GM12878 (cell line): ENCODE data around the gene FGF14. TPM values are rescaled to one million over a fixed set of nuclear protein-coding genes. Genes with fewer than 3 reads are reported as not detected.

ENCODE experiments used
- ATAC-seq: fragments of 200-7000 bp; cut with Tn5 transposase; 3 replicates; pipeline ENCODE4 v1.9.1; 2020; ENCODE audit warnings: mild to moderate bottlenecking, moderate library complexity
- BruUV-seq: library from RNA; stranded (reverse); fragments of 400-500 nt; replicated peaks from 2 replicates; lab custom pipeline; 2021; lab: Mats Ljungman, UMichigan
- CTCF ChIA-PET: fragments of 300-600 bp; sonication (Branson Sonifier 250); formaldehyde crosslinking; extraction: SDS; loops from one replicate; lab custom pipeline; 2021; ENCODE audit warnings: inconsistent platforms; lab: Yijun Ruan, JAX
- POLR2A ChIA-PET: fragments of 350-600 bp; formaldehyde crosslinking; extraction: SDS; loops from one replicate; lab custom pipeline; 2021; ENCODE audit warnings: inconsistent platforms; lab: Charles Lee
- RAD21 ChIA-PET: fragments of 300-600 bp; sonication (Branson Sonifier 250); formaldehyde crosslinking; loops from one replicate; lab custom pipeline; 2023; ENCODE audit warnings: antibody characterized with exemption; ENCODE audit not compliant: unreplicated experiment; lab: Charles Lee
- SMC1A ChIA-PET: fragments of 300-600 bp; sonication (Branson Sonifier 250); formaldehyde crosslinking; loops from one replicate; lab custom pipeline; 2023; ENCODE audit not compliant: unreplicated experiment, uncharacterized antibody; lab: Charles Lee
- DNase-seq: peaks from one replicate; pipeline ENCODE4 v3.0.0-alpha.2; 2011; ENCODE audit warnings: low read depth, low spot score
- FAIRE-seq: peaks from 3 replicates; lab custom pipeline; 2011; peaks lifted over from hg19 to GRCh38; lab: Jason Lieb, UNC
- H2AFZ ChIP-seq: 2 replicates; pipeline ENCODE4 v1.6.0; 2011; ENCODE audit warnings: low read depth, low read length, control low read depth; ENCODE audit not compliant: control insufficient read depth
- H3K27ac ChIP-seq: 2 replicates; pipeline ENCODE4 v1.5.1; 2011; ENCODE audit warnings: control low read depth; ENCODE audit not compliant: control insufficient read depth, insufficient read depth
- H3K27me3 ChIP-seq, 2 experiments: replicated peaks in 1 of 2; 2 replicates each; pipeline versions ENCODE4 v1.6.0 to v1.6.1; 2011; ENCODE audit warnings: low read length in 1 of 2; ENCODE audit not compliant: control insufficient read depth in 2 of 2, insufficient read depth in 2 of 2
- H3K36me3 ChIP-seq, 2 experiments: 2 replicates each; pipeline ENCODE4 v1.5.1; 2011; ENCODE audit warnings: low read length in 1 of 2; ENCODE audit not compliant: control insufficient read depth in 2 of 2, insufficient read depth in 2 of 2
- H3K4me1 ChIP-seq: 2 replicates; pipeline ENCODE4 v1.6.1; 2011; ENCODE audit warnings: mild to moderate bottlenecking, low read length, moderate library complexity, mixed read lengths; ENCODE audit not compliant: control insufficient read depth, insufficient read depth
- H3K4me2 ChIP-seq: 2 replicates; pipeline ENCODE4 v1.6.0; 2011; ENCODE audit warnings: control low read depth; ENCODE audit not compliant: control insufficient read depth, insufficient read depth
- H3K4me3 ChIP-seq: fragments of 200-600 bp; sonication (generic); 2 replicates; pipeline ENCODE4 v1.5.1; 2016
- H3K79me2 ChIP-seq: 2 replicates; pipeline ENCODE4 v1.6.0; 2011; ENCODE audit warnings: low read length; ENCODE audit not compliant: control insufficient read depth, insufficient read depth
- H3K9ac ChIP-seq: 2 replicates; pipeline ENCODE4 v1.8.0; 2011; ENCODE audit warnings: low read length, control low read depth, mixed read lengths; ENCODE audit not compliant: control insufficient read depth, insufficient read depth
- H3K9me3 ChIP-seq: replicated peaks from 3 replicates; pipeline ENCODE4 v1.5.1; 2011; ENCODE audit warnings: mild to moderate bottlenecking, low read length; ENCODE audit not compliant: control insufficient read depth, insufficient read depth
- H4K20me1 ChIP-seq: 2 replicates; pipeline ENCODE4 v1.6.0; 2011; ENCODE audit not compliant: control insufficient read depth, insufficient read depth
- ATF2 ChIP-seq: IDR thresholded peaks from 2 replicates; pipeline ENCODE4 v1.6.1; 2012; ENCODE audit warnings: low read length, inconsistent platforms
- BMI1 ChIP-seq: fragments of 450-650 bp; IDR thresholded peaks from 2 replicates; pipeline ENCODE4 v1.6.1; 2016; ENCODE audit warnings: mild to moderate bottlenecking, moderate library complexity, borderline replicate concordance
- ELK1 ChIP-seq: IDR thresholded peaks from 2 replicates; pipeline ENCODE4 v1.6.1; 2012; ENCODE audit warnings: low read depth, low read length, improper control_type of control experiment
- IRF3 ChIP-seq: fragments of 450-650 bp; IDR thresholded peaks from 2 replicates; pipeline ENCODE4 v1.6.1; 2014; ENCODE audit warnings: mild to moderate bottlenecking
- MTA2 ChIP-seq: fragments of 450-650 bp; IDR thresholded peaks from 2 replicates; pipeline ENCODE4 v1.6.1; 2016; ENCODE audit warnings: low read depth, mild to moderate bottlenecking, moderate library complexity
- NFIC ChIP-seq: IDR thresholded peaks from 2 replicates; pipeline ENCODE4 v1.6.1; 2012; ENCODE audit warnings: low read depth, mild to moderate bottlenecking, inconsistent platforms, low read length, moderate library complexity
- RB1 ChIP-seq: fragments of 450-650 bp; formaldehyde crosslinking; IDR thresholded peaks from 2 replicates; pipeline ENCODE4 v1.6.1; 2017; ENCODE audit warnings: mild to moderate bottlenecking, borderline replicate concordance
- ZBTB4 ChIP-seq: fragments of 450-650 bp; formaldehyde crosslinking; IDR thresholded peaks from 2 replicates; pipeline ENCODE4 v1.4.0; 2022; ENCODE audit warnings: mild to moderate bottlenecking, moderate library complexity
- ZNF274 ChIP-seq: IDR thresholded peaks from one replicate; pipeline ENCODE4 v1.8.0; 2011; ENCODE audit not compliant: insufficient read length, insufficient read depth
- WGBS: methylation state at CpG from one replicate; pipeline ENCODE4 v1.1.6; 2016; ENCODE audit warnings: low lambda C conversion rate; ENCODE audit not compliant: insufficient replicate concordance, insufficient coverage; ENCODE audit errors: missing lambda C conversion rate; 5-methylcytosine and 5-hydroxymethylcytosine counted together
- in situ Hi-C: fragments of 300-500 bp; cut with MboI; formaldehyde crosslinking; loops from 9 replicates; pipeline ENCODE4 v1.14.3; 2018; ENCODE audit warnings: mixed read lengths
- intact Hi-C: fragments of 100-400 bp; cut with micrococcal nuclease; formaldehyde crosslinking; loops from one replicate; pipeline ENCODE4 v1.14.2; 2022; ENCODE audit not compliant: unreplicated experiment
- polyA plus RNA-seq, 11 experiments: library from polyadenylated mRNA; depleted of rRNA in 4 of 11; unstranded in 6 of 11; stranded (reverse) in 5 of 11; fragments of >200 nt; fragmentation: Nextera tagmentation in 4 of 11; fragmentation: Illumina TruSeq in 1 of 11; extraction: Ambion mirVana in 4 of 11; extraction: Trizol in 1 of 11; gene quantifications; 1 replicate in 1 of 11; 2 replicates in 10 of 11; pipeline versions ENCODE4 v1.2.1 to v1.2.3, GENCODE V29; 2011 to 2016; ENCODE audit warnings: inconsistent platforms in 2 of 11, missing spikeins in 2 of 11, low read depth in 1 of 11
- total RNA-seq, 4 experiments: library from RNA; depleted of rRNA in 3 of 4; stranded (reverse); fragments of >200 nt in 3 of 4; fragmentation: Illumina TruSeq in 1 of 4; extraction: Trizol in 1 of 4; gene quantifications; 2 replicates each; pipeline versions ENCODE4 v1.2.1 to v1.2.3, GENCODE V29; 2013 to 2021

FGF14 gene
- total and polyA plus RNA-seq, 10 of the 15 experiments (the other 5 are each of a cell fraction or from before 2014, with no cell fraction given), result under 0.01 to 0.44 (median 0.04) TPM

- ChIA-PET CTCF (interaction anchor here (0.8 to 1.7 kb wide), 2 partner anchors 54 to 58 kb away, joined by 4 to 7 read pairs; no protein-coding TSS in a partner anchor), SMC1A (interaction anchor here (0.6 kb wide), 1 partner anchor 289 kb away, joined by 5 read pairs; no protein-coding TSS in a partner anchor), RAD21 (interaction anchor here (1.3 kb wide), 1 partner anchor 38 kb away, joined by 4 read pairs; no protein-coding TSS in a partner anchor), POLR2A (no interaction called here)
- intact Hi-C loops, result no loop called here
- no peak for FAIRE-seq
- no peak overlapping the region for H3K4me2 ChIP-seq
- BruUV-seq, result no TSS peak
- no peak for DNase-seq
- no peak overlapping the region for H3K27ac ChIP-seq
- TF ChIP-seq RB1, result no peak
- H4K20me1 ChIP-seq, result no peaks in the 10 kb centered on the region
- H3K4me3 ChIP-seq, result no peak overlapping the region
- H2AFZ ChIP-seq, result no peak overlapping the region
- in situ Hi-C loops, result no loop called here
- WGBS, result 7% methylated on average over 7 of the region's 7 CpGs
- ATAC-seq, result no peak
- no peaks in the 10 kb centered on the region for H3K9me3 ChIP-seq
- H3K36me3 ChIP-seq, result no peaks in the 10 kb centered on the region
- H3K4me1 ChIP-seq, result no peaks in the 10 kb centered on the region
- no peaks in the 10 kb centered on the region for H3K79me2 ChIP-seq
- no peak overlapping the region for H3K9ac ChIP-seq
- H3K27me3 ChIP-seq, result peaks cover 10 to 11% of the 10 kb centered on the region in 2 experiments
Observed at GRCh38 chr13:102401265-102401664, 583 bp downstream of the FGF14 start.

GRCh38 chr13:102400675-102401145 lies 1.1 kb downstream of the FGF14 start:
- ChIA-PET RAD21 (interaction anchor here (1.3 to 1.8 kb wide), 2 partner anchors 39 to 56 kb away, joined by 4 to 5 read pairs; no protein-coding TSS in a partner anchor), POLR2A (no interaction called here), CTCF (interaction anchor here (0.8 to 1.8 kb wide), 4 partner anchors 40 to 58 kb away, joined by 4 to 7 read pairs (median 6); no protein-coding TSS in a partner anchor), SMC1A (interaction anchor here (0.6 kb wide), 1 partner anchor 289 kb away, joined by 5 read pairs; no protein-coding TSS in a partner anchor)
- FAIRE-seq (no peak), DNase-seq (no peak), ATAC-seq (no peak)
- Histone ChIP-seq H3K4me2 (no peak overlapping the region), H3K4me1 (no peaks in the 10 kb centered on the region), H3K36me3 (no peaks in the 10 kb centered on the region), H3K27ac (no peak overlapping the region), H3K27me3 (peaks cover 10 to 11% of the 10 kb centered on the region in 2 experiments), H3K79me2 (no peaks in the 10 kb centered on the region), H3K9ac (no peak overlapping the region), H3K9me3 (no peaks in the 10 kb centered on the region), H3K4me3 (no peak overlapping the region), H4K20me1 (no peaks in the 10 kb centered on the region), H2AFZ (no peak overlapping the region)
- no TSS peak for BruUV-seq
- intact Hi-C loops, result no loop called here
- 1% methylated on average over 20 of the region's 24 CpGs for WGBS
- in situ Hi-C loops, result no loop called here
- TF ChIP-seq ZNF274, result no peak
- TF ChIP-seq ELK1, result no peak
- no peak for TF ChIP-seq MTA2
- no peak for TF ChIP-seq ATF2
- no peak for TF ChIP-seq RB1
- no peak for TF ChIP-seq ZBTB4 (CRISPR knock-in tag)
- no peak for TF ChIP-seq IRF3
- no peak for TF ChIP-seq BMI1
- no peak for TF ChIP-seq NFIC
